ENCODE data around the gene HHAT.

DNA sequence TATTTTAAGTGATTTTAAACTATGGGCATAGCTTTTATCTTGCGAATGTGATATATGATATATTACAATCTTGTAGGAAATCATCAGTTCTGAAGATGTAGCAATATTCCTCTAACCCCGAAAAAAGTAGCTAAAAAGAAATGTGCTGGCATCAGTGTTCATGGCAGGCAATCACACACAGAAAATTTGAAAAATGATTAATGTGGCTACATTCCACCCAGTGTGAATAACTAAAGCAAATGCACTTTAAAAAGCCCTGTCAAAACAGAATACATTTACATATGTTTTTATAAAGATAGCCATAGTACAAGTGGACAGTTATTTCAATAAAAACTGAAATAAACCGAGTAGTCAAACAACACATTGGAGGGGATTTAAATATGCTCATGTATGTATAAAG is 260.2 kb downstream of the HHAT start:
- TF ChIP-seq, protein P1, sequence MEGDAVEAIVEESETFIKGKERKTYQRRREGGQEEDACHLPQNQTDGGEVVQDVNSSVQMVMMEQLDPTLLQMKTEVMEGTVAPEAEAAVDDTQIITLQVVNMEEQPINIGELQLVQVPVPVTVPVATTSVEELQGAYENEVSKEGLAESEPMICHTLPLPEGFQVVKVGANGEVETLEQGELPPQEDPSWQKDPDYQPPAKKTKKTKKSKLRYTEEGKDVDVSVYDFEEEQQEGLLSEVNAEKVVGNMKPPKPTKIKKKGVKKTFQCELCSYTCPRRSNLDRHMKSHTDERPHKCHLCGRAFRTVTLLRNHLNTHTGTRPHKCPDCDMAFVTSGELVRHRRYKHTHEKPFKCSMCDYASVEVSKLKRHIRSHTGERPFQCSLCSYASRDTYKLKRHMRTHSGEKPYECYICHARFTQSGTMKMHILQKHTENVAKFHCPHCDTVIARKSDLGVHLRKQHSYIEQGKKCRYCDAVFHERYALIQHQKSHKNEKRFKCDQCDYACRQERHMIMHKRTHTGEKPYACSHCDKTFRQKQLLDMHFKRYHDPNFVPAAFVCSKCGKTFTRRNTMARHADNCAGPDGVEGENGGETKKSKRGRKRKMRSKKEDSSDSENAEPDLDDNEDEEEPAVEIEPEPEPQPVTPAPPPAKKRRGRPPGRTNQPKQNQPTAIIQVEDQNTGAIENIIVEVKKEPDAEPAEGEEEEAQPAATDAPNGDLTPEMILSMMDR (conservative IDR thresholded peaks at IDR 0.05) = no peak
- no peak for TF ChIP-seq ZFX (IDR thresholded peaks at IDR 0.05)
